SK-N-SH (cell line): ENCODE data around the gene TGFBRAP1. TPM values are rescaled to one million over a fixed set of nuclear protein-coding genes. Genes with fewer than 3 reads are reported as not detected.

Experiments used
- CTCF ChIA-PET: fragments of 300-600, 350-600 bp; formaldehyde crosslinking; extraction: SDS; loops from one replicate; lab custom pipeline; 2021; lab: Yijun Ruan, JAX
- POLR2A ChIA-PET: fragments of 350-600 bp; sonication (Branson Sonifier 250); formaldehyde crosslinking; extraction: SDS; loops from one replicate; lab custom pipeline; 2020; ENCODE audit warnings: antibody characterized with exemption, inconsistent platforms; lab: Yijun Ruan, JAX
- DNase-seq: peaks from one replicate; pipeline ENCODE4 v3.0.0; 2012
- H2AFZ ChIP-seq: fragments of 200-600 bp; sonication (generic); 2 replicates; pipeline ENCODE4 v1.8.1; 2016; ENCODE audit warnings: antibody characterized with exemption, mild to moderate bottlenecking, low read depth
- H3F3A ChIP-seq: fragments of 200-600 bp; sonication (generic); replicated peaks from 2 replicates; pipeline ENCODE3; 2016; ENCODE audit warnings: antibody characterized with exemption, mild to moderate bottlenecking; ENCODE audit not compliant: insufficient read depth
- H3K27ac ChIP-seq, 2 experiments: fragments of 200-500 bp in 1 of 2; fragments of 200-600 bp in 1 of 2; sonication (Bioruptor generic) in 1 of 2; sonication (generic), shearing (Covaris generic) in 1 of 2; 2 replicates each; pipeline versions ENCODE4 v1.5.1 to v1.6.1; 2014 to 2016; ENCODE audit warnings: low read depth in 2 of 2, inconsistent platforms in 1 of 2, low read length in 1 of 2, mild to moderate bottlenecking in 1 of 2, mixed read lengths in 1 of 2
- H3K27me3 ChIP-seq: fragments of 200-600 bp; sonication (generic), shearing (Covaris generic); 2 replicates; pipeline ENCODE4 v1.6.1; 2016; ENCODE audit warnings: mixed run types; ENCODE audit not compliant: insufficient read depth
- H3K36me3 ChIP-seq, 2 experiments: fragments of 200-500 bp in 1 of 2; fragments of 200-600 bp in 1 of 2; sonication (Bioruptor generic) in 1 of 2; sonication (generic) in 1 of 2; replicated peaks in 1 of 2; 2 replicates each; pipeline versions ENCODE3 to v1.5.1; 2014 to 2016; ENCODE audit warnings: low read length in 1 of 2, mild to moderate bottlenecking in 1 of 2; ENCODE audit not compliant: insufficient read depth in 2 of 2, control insufficient read depth in 1 of 2
- H3K4me1 ChIP-seq, 2 experiments: fragments of 200-500 bp in 1 of 2; fragments of 200-600 bp in 1 of 2; sonication (Bioruptor generic) in 1 of 2; sonication (generic), shearing (Covaris generic) in 1 of 2; 2 replicates each; pipeline versions ENCODE4 v1.5.1 to v1.6.1; 2014 to 2016; ENCODE audit warnings: low read depth in 1 of 2, low read length in 1 of 2, mixed run types in 1 of 2; ENCODE audit not compliant: insufficient read depth in 2 of 2, control insufficient read depth in 1 of 2
- H3K4me2 ChIP-seq: fragments of 200-600 bp; sonication (generic), shearing (Covaris generic); 2 replicates; pipeline ENCODE4 v1.6.1; 2017; ENCODE audit warnings: mixed run types
- H3K4me3 ChIP-seq, 2 experiments: fragments of 200-500 bp in 1 of 2; fragments of 200-600 bp in 1 of 2; sonication (Bioruptor generic) in 1 of 2; sonication (generic), shearing (Covaris generic) in 1 of 2; 2 replicates each; pipeline versions ENCODE4 v1.5.1 to v1.8.1; 2014 to 2016; ENCODE audit warnings: low read depth in 2 of 2, inconsistent platforms in 1 of 2, low read length in 1 of 2, mild to moderate bottlenecking in 1 of 2, mixed read lengths in 1 of 2, moderate library complexity in 1 of 2
- H3K79me2 ChIP-seq: fragments of 200-600 bp; sonication (generic); 2 replicates; pipeline ENCODE4 v1.8.1; 2017; ENCODE audit warnings: mild to moderate bottlenecking; ENCODE audit not compliant: insufficient read depth
- H3K9ac ChIP-seq: fragments of 200-600 bp; sonication (generic); 2 replicates; pipeline ENCODE4 v1.6.1; 2017; ENCODE audit warnings: mixed run types
- H3K9me2 ChIP-seq: fragments of 200-600 bp; sonication (generic); 2 replicates; pipeline ENCODE4 v1.6.1; 2017; ENCODE audit warnings: mixed run types
- H3K9me3 ChIP-seq: fragments of 200-600 bp; sonication (generic); 2 replicates; pipeline ENCODE4 v1.6.1; 2017; ENCODE audit warnings: mixed run types, mild to moderate bottlenecking, moderate library complexity
- H4K20me1 ChIP-seq: fragments of 200-600 bp; sonication (generic); 2 replicates; pipeline ENCODE4 v1.6.1; 2017; ENCODE audit warnings: mild to moderate bottlenecking, mixed run types; ENCODE audit not compliant: insufficient read depth
- CHD2 ChIP-seq: fragments of 150-350 bp; IDR thresholded peaks from 2 replicates; pipeline ENCODE4 v1.6.1; 2018; ENCODE audit warnings: low read length; ENCODE audit not compliant: partially characterized antibody
- EP300 ChIP-seq, 2 experiments: IDR thresholded peaks; 2 replicates each; pipeline versions ENCODE4 v1.4.0 to v1.6.1; 2012; ENCODE audit warnings: borderline replicate concordance in 1 of 2, low read depth in 1 of 2, low read length in 1 of 2
- FOSL2 ChIP-seq: IDR thresholded peaks from 2 replicates; pipeline ENCODE4 v1.4.0; 2012; ENCODE audit warnings: low read depth, mild to moderate bottlenecking, moderate library complexity, borderline replicate concordance
- JUND ChIP-seq: IDR thresholded peaks from 2 replicates; pipeline ENCODE4 v1.4.0; 2012
- NRF1 ChIP-seq: IDR thresholded peaks from 2 replicates; pipeline ENCODE4 v1.6.1; 2012; ENCODE audit warnings: low read depth, mild to moderate bottlenecking, low read length
- POLR2AphosphoS5 ChIP-seq: IDR thresholded peaks from 2 replicates; pipeline ENCODE4 v1.6.1; 2012; ENCODE audit warnings: low read depth, low read length
- RXRA ChIP-seq: IDR thresholded peaks from 2 replicates; pipeline ENCODE4 v1.4.0; 2012; ENCODE audit warnings: low read depth, mild to moderate bottlenecking, borderline replicate concordance
- SIN3A ChIP-seq: IDR thresholded peaks from 2 replicates; pipeline ENCODE4 v1.6.1; 2012; ENCODE audit warnings: low read depth, mild to moderate bottlenecking, low read length, moderate library complexity, borderline replicate concordance
- TAF1 ChIP-seq: IDR thresholded peaks from 2 replicates; pipeline ENCODE4 v1.6.1; 2012; ENCODE audit warnings: low read depth, mild to moderate bottlenecking, low read length, moderate library complexity, borderline replicate concordance
- TCF12 ChIP-seq: IDR thresholded peaks from 2 replicates; pipeline ENCODE4 v1.4.0; 2012
- TEAD4 ChIP-seq: IDR thresholded peaks from 2 replicates; pipeline ENCODE4 v1.4.0; 2012; ENCODE audit warnings: mild to moderate bottlenecking, borderline replicate concordance; ENCODE audit not compliant: insufficient read depth
- WGBS: methylation state at CpG from one replicate; pipeline ENCODE4 v1.1.6; 2017; ENCODE audit warnings: low lambda C conversion rate; 5-methylcytosine and 5-hydroxymethylcytosine counted together
- polyA plus RNA-seq, 3 experiments: library from polyadenylated mRNA; depleted of rRNA; stranded (reverse); fragments of >200 nt; gene quantifications; 2 replicates each; pipeline ENCODE4 v1.2.3, GENCODE V29; 2012
- TF ChIP-seq, protein P1 (sequence below): IDR thresholded peaks from 2 replicates; pipeline ENCODE4 v1.6.1; 2012; ENCODE audit warnings: mild to moderate bottlenecking, low read depth, low read length, moderate library complexity
- TF ChIP-seq, protein P2 (sequence below): IDR thresholded peaks from 2 replicates; pipeline ENCODE4 v1.4.0; 2012; ENCODE audit warnings: low read depth, borderline replicate concordance
- TF ChIP-seq, protein P3 (sequence below): IDR thresholded peaks from 2 replicates; pipeline ENCODE4; 2012
- TF ChIP-seq, protein P4 (sequence below): IDR thresholded peaks from 2 replicates; pipeline ENCODE4 v1.4.0; 2012; ENCODE audit warnings: low read depth

TGFBRAP1 gene
- polyA plus RNA-seq, 1 of the 3 experiments (the other 2 are of a cell fraction), result 5.7 TPM

DNA sequence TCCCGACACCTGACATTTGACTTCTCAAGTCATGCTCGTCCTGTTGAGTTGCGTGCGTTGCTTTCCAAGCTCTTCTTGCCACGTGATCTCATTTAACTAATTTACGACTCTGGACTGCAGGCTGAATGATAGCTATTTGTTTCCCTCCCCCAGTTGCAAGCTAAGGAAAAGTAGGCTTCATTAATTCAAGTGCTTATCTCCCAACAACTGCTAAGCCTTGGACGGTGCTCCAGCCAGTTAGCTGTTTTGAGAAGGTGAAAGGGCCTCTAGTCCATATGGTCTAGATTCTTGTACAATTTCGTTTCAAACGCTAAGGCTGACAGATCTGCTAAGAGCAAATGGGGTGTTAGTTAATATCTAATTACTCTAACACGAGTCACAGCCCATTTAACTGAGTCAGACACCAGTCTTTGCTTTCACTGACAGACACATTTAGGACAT is 66.9 kb downstream of the TGFBRAP1 start:
- Histone ChIP-seq H3K9me3 (no peaks in the 10 kb centered on the region), H3K27ac (no peak overlapping the region), H3K9me2 (no peaks in the 10 kb centered on the region), H3K9ac (no peak overlapping the region), H4K20me1 (no peaks in the 10 kb centered on the region), H3K4me2 (no peak overlapping the region), H2AFZ (no peak overlapping the region), H3K4me3 (no peak overlapping the region), H3F3A (peaks cover 3% of the 10 kb centered on the region), H3K36me3 (peaks cover 0 to 24% of the 10 kb centered on the region in 2 experiments), H3K4me1 (peaks cover 3 to 7% of the 10 kb centered on the region in 2 experiments; a peak in 2 of 4 replicates), H3K79me2 (no peaks in the 10 kb centered on the region), H3K27me3 (no peaks in the 10 kb centered on the region)
- DNase-seq, result no peak
- no peak for TF ChIP-seq JUND
- TF ChIP-seq POLR2AphosphoS5, result no peak
- TF ChIP-seq TAF1, result no peak
- no peak for TF ChIP-seq SIN3A
- no peak for TF ChIP-seq CHD2
- ChIA-PET POLR2A (no interaction called here), CTCF (interaction anchor here (1.3 to 2.4 kb wide), 2 partner anchors 32 to 148 kb away, joined by 4 to 10 read pairs; no protein-coding TSS in a partner anchor)
- 92% methylated on average over 10 of the region's 10 CpGs for WGBS

DNA sequence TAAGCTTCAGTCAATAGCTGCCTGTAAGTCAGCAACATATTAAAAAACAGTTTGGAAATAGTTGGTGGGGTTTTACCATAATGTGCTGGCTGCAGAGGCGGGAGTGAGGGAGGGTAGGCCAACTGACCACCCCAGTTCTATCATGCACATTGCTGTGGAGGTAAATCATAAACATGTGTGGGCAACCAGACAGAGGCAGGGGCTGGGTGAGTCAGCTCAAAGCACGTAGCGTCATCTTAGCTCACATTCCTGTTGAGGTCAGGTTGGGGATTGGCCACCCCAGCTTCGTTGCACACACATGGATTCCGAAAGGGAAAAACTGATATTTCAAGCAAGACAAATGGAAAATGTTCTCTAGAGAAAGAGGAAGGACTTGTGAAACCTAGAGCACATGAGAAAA is 68.5 kb downstream of the TGFBRAP1 start:
- TF ChIP-seq TEAD4 (no peak), POLR2AphosphoS5 (peak; percentile 51), NRF1 (no peak), EP300 (IDR thresholded peaks at IDR 0.05; ENCODE audit: borderline replicate concordance in 1 of 2, low read depth in 1 of 2, low read length in 1 of 2) (peak in 1 of 2 experiments; percentile 48; a peak in 1 of 4 replicates), RXRA (peak; percentile 69; the same call in 1 of the 2 replicates), TCF12 (peak; percentile 96), FOSL2 (peak; percentile 74; the same call in 1 of the 2 replicates), JUND (peak; percentile 67; the same call in 1 of the 2 replicates)
- TF ChIP-seq, protein P1, sequence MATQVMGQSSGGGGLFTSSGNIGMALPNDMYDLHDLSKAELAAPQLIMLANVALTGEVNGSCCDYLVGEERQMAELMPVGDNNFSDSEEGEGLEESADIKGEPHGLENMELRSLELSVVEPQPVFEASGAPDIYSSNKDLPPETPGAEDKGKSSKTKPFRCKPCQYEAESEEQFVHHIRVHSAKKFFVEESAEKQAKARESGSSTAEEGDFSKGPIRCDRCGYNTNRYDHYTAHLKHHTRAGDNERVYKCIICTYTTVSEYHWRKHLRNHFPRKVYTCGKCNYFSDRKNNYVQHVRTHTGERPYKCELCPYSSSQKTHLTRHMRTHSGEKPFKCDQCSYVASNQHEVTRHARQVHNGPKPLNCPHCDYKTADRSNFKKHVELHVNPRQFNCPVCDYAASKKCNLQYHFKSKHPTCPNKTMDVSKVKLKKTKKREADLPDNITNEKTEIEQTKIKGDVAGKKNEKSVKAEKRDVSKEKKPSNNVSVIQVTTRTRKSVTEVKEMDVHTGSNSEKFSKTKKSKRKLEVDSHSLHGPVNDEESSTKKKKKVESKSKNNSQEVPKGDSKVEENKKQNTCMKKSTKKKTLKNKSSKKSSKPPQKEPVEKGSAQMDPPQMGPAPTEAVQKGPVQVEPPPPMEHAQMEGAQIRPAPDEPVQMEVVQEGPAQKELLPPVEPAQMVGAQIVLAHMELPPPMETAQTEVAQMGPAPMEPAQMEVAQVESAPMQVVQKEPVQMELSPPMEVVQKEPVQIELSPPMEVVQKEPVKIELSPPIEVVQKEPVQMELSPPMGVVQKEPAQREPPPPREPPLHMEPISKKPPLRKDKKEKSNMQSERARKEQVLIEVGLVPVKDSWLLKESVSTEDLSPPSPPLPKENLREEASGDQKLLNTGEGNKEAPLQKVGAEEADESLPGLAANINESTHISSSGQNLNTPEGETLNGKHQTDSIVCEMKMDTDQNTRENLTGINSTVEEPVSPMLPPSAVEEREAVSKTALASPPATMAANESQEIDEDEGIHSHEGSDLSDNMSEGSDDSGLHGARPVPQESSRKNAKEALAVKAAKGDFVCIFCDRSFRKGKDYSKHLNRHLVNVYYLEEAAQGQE, result peak; percentile 30; the same call in 1 of the 2 replicates
- TF ChIP-seq, protein P2, sequence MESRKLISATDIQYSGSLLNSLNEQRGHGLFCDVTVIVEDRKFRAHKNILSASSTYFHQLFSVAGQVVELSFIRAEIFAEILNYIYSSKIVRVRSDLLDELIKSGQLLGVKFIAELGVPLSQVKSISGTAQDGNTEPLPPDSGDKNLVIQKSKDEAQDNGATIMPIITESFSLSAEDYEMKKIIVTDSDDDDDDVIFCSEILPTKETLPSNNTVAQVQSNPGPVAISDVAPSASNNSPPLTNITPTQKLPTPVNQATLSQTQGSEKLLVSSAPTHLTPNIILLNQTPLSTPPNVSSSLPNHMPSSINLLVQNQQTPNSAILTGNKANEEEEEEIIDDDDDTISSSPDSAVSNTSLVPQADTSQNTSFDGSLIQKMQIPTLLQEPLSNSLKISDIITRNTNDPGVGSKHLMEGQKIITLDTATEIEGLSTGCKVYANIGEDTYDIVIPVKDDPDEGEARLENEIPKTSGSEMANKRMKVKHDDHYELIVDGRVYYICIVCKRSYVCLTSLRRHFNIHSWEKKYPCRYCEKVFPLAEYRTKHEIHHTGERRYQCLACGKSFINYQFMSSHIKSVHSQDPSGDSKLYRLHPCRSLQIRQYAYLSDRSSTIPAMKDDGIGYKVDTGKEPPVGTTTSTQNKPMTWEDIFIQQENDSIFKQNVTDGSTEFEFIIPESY, result no peak
- TF ChIP-seq, protein P3, sequence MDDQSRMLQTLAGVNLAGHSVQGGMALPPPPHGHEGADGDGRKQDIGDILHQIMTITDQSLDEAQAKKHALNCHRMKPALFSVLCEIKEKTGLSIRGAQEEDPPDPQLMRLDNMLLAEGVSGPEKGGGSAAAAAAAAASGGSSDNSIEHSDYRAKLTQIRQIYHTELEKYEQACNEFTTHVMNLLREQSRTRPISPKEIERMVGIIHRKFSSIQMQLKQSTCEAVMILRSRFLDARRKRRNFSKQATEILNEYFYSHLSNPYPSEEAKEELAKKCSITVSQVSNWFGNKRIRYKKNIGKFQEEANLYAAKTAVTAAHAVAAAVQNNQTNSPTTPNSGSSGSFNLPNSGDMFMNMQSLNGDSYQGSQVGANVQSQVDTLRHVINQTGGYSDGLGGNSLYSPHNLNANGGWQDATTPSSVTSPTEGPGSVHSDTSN, result no peak; the same call in 1 of the 2 replicates
- TF ChIP-seq, protein P4, sequence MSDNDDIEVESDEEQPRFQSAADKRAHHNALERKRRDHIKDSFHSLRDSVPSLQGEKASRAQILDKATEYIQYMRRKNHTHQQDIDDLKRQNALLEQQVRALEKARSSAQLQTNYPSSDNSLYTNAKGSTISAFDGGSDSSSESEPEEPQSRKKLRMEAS, result peak; percentile 85
- Histone ChIP-seq H3K4me2 (peak overlapping the region; percentile 34; the same call in 1 of the 2 replicates), H3K79me2 (no peaks in the 10 kb centered on the region), H3K4me1 (peaks cover 3 to 7% of the 10 kb centered on the region in 2 experiments; a peak in 2 of 4 replicates), H3K4me3 (no peak overlapping the region), H3K9ac (no peak overlapping the region; the same call in 1 of the 2 replicates), H3F3A (peaks cover 3% of the 10 kb centered on the region), H3K9me2 (no peaks in the 10 kb centered on the region), H2AFZ (no peak overlapping the region; the same call in 1 of the 2 replicates), H3K27me3 (no peaks in the 10 kb centered on the region), H3K36me3 (peaks cover 0 to 9% of the 10 kb centered on the region in 2 experiments), H3K9me3 (no peaks in the 10 kb centered on the region), H4K20me1 (no peaks in the 10 kb centered on the region), H3K27ac (peak overlapping the region; percentile 47 to 70; a peak in 3 of 4 replicates)
- WGBS, result 44% methylated on average over 5 of the region's 5 CpGs
- ChIA-PET CTCF (interaction anchor here (0.6 to 2.4 kb wide), 2 partner anchors 147 to 551 kb away, joined by 3 to 10 read pairs; no protein-coding TSS in a partner anchor), POLR2A (no interaction called here)
- peak; percentile 41 for DNase-seq
